GM23338 (cell line): ENCODE data around the gene KXD1.

Experiments
- CREB1 ChIP-seq: fragments of 250-450 bp; sonication (Bioruptor Pico); IDR thresholded peaks from 2 replicates; pipeline ENCODE4 v1.5.0; 2020; ENCODE audit warnings: low read depth, mild to moderate bottlenecking, moderate library complexity
- EZH2 ChIP-seq: fragments of 200-600 bp; sonication (generic); IDR thresholded peaks from one replicate; pipeline ENCODE4 v1.8.0; 2017; ENCODE audit warnings: antibody characterized with exemption, mild to moderate bottlenecking, low read depth; ENCODE audit not compliant: unreplicated experiment
- EZH2phosphoT487 ChIP-seq: fragments of 200-600 bp; sonication (generic); IDR thresholded peaks from one replicate; pipeline ENCODE4 v1.8.1; 2018; ENCODE audit warnings: antibody characterized with exemption; ENCODE audit not compliant: unreplicated experiment
- JUNB ChIP-seq: IDR thresholded peaks from one replicate; pipeline ENCODE4 v1.6.1; 2016; ENCODE audit warnings: antibody characterized with exemption; ENCODE audit not compliant: unreplicated experiment
- POLR2AphosphoS5 ChIP-seq: IDR thresholded peaks from 2 replicates; pipeline ENCODE4 v1.6.1; 2016; ENCODE audit warnings: antibody characterized with exemption, low read depth
- ZNF331 ChIP-seq: fragments of 250-450 bp; sonication (Bioruptor Pico); IDR thresholded peaks from 2 replicates; pipeline ENCODE4 v1.5.0; 2020; ENCODE audit warnings: low read depth, mild to moderate bottlenecking, moderate library complexity
- TF ChIP-seq, protein P1 (sequence below): IDR thresholded peaks from one replicate; pipeline ENCODE4 v1.6.1; 2018; ENCODE audit warnings: antibody characterized with exemption; ENCODE audit not compliant: unreplicated experiment
- TF ChIP-seq, protein P2 (sequence below), 2 experiments: fragments of 200-600 bp in 1 of 2; sonication (generic) in 1 of 2; conservative IDR thresholded peaks; 2 replicates each; pipeline versions ENCODE4 v1.5.1 to v1.6.1; 2016 to 2017; ENCODE audit warnings: antibody characterized with exemption in 2 of 2, low read depth in 2 of 2, mild to moderate bottlenecking in 2 of 2, moderate library complexity in 1 of 2
- TF ChIP-seq, protein P3 (sequence below): IDR thresholded peaks from 2 replicates; pipeline ENCODE4 v1.6.1; 2016; ENCODE audit warnings: antibody characterized with exemption

DNA sequence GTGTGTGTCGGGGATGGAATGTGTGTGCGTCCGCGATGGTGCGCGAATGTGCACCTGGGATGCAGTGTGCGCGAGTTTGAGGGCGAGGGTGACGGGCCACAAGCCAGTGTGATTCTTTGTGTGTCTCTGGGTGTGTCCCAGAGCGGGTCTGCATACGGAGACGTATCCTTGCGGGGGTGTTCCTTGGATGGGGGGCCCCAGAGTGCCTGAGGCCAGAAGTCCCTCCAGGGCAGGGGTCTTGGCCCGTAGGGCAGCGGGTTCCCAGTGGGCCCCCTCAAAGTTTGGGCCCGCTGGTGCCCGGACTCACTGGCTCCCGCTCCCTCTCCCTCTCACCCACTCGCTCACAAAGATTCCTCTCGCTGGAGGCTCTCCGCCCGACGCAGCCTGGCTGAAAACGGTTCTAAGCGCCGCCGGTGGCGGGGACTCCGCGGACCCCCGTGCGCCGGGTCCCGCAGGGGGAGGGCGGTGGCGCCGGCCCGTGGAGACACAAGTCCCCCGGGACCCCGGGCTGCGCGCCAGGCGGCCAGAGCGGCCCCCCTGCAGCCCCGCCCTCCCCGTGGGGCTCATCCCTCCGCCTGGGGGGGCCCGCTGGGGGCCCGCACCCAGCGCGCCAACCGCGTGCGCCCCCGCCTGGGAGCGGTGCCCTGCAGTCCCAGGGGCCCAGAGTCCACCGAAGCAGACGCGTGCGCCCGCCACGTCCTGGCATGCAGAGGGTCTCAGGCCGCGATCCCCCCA is 48.0 kb downstream of the KXD1 start:
- TF ChIP-seq, protein P1, sequence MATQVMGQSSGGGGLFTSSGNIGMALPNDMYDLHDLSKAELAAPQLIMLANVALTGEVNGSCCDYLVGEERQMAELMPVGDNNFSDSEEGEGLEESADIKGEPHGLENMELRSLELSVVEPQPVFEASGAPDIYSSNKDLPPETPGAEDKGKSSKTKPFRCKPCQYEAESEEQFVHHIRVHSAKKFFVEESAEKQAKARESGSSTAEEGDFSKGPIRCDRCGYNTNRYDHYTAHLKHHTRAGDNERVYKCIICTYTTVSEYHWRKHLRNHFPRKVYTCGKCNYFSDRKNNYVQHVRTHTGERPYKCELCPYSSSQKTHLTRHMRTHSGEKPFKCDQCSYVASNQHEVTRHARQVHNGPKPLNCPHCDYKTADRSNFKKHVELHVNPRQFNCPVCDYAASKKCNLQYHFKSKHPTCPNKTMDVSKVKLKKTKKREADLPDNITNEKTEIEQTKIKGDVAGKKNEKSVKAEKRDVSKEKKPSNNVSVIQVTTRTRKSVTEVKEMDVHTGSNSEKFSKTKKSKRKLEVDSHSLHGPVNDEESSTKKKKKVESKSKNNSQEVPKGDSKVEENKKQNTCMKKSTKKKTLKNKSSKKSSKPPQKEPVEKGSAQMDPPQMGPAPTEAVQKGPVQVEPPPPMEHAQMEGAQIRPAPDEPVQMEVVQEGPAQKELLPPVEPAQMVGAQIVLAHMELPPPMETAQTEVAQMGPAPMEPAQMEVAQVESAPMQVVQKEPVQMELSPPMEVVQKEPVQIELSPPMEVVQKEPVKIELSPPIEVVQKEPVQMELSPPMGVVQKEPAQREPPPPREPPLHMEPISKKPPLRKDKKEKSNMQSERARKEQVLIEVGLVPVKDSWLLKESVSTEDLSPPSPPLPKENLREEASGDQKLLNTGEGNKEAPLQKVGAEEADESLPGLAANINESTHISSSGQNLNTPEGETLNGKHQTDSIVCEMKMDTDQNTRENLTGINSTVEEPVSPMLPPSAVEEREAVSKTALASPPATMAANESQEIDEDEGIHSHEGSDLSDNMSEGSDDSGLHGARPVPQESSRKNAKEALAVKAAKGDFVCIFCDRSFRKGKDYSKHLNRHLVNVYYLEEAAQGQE, result no peak
- no peak for TF ChIP-seq POLR2AphosphoS5
- TF ChIP-seq EZH2, result peak; percentile 87
- TF ChIP-seq, protein P2, sequence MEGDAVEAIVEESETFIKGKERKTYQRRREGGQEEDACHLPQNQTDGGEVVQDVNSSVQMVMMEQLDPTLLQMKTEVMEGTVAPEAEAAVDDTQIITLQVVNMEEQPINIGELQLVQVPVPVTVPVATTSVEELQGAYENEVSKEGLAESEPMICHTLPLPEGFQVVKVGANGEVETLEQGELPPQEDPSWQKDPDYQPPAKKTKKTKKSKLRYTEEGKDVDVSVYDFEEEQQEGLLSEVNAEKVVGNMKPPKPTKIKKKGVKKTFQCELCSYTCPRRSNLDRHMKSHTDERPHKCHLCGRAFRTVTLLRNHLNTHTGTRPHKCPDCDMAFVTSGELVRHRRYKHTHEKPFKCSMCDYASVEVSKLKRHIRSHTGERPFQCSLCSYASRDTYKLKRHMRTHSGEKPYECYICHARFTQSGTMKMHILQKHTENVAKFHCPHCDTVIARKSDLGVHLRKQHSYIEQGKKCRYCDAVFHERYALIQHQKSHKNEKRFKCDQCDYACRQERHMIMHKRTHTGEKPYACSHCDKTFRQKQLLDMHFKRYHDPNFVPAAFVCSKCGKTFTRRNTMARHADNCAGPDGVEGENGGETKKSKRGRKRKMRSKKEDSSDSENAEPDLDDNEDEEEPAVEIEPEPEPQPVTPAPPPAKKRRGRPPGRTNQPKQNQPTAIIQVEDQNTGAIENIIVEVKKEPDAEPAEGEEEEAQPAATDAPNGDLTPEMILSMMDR (conservative IDR thresholded peaks at IDR 0.05; ENCODE audit: low read depth in 2 of 2), result no peak
- TF ChIP-seq EZH2phosphoT487, result no peak
- TF ChIP-seq ZNF331 (CRISPR knock-in tag), result no peak
- no peak for TF ChIP-seq CREB1 (CRISPR knock-in tag)
- TF ChIP-seq, protein P3, sequence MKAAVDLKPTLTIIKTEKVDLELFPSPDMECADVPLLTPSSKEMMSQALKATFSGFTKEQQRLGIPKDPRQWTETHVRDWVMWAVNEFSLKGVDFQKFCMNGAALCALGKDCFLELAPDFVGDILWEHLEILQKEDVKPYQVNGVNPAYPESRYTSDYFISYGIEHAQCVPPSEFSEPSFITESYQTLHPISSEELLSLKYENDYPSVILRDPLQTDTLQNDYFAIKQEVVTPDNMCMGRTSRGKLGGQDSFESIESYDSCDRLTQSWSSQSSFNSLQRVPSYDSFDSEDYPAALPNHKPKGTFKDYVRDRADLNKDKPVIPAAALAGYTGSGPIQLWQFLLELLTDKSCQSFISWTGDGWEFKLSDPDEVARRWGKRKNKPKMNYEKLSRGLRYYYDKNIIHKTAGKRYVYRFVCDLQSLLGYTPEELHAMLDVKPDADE, result no peak
- TF ChIP-seq JUNB, result no peak
